Ishikawa (cell line): ENCODE data around the gene PVRIG.

Experiments
- CEBPB ChIP-seq: IDR thresholded peaks from 2 replicates; pipeline ENCODE4 v1.6.1; 2012
- CREB1 ChIP-seq: IDR thresholded peaks from 2 replicates; pipeline ENCODE4 v1.6.1; 2012; ENCODE audit warnings: low read depth
- EGR1 ChIP-seq: IDR thresholded peaks from 2 replicates; pipeline ENCODE4 v1.6.1; 2012
- EP300 ChIP-seq: IDR thresholded peaks from 2 replicates; pipeline ENCODE4 v1.6.1; 2012; ENCODE audit warnings: borderline replicate concordance
- FOXM1 ChIP-seq: IDR thresholded peaks from 2 replicates; pipeline ENCODE4 v1.6.1; 2012; ENCODE audit warnings: low read depth, borderline replicate concordance
- MAX ChIP-seq: IDR thresholded peaks from 2 replicates; pipeline ENCODE4 v1.6.1; 2012
- NFIC ChIP-seq: IDR thresholded peaks from 2 replicates; pipeline ENCODE4 v1.6.1; 2012
- RAD21 ChIP-seq: IDR thresholded peaks from 2 replicates; pipeline ENCODE4 v1.6.1; 2012; ENCODE audit warnings: low read depth
- TAF1 ChIP-seq: IDR thresholded peaks from 2 replicates; pipeline ENCODE4 v1.6.1; 2012; ENCODE audit warnings: low read depth, mild to moderate bottlenecking
- TCF12 ChIP-seq: IDR thresholded peaks from 2 replicates; pipeline ENCODE4 v1.6.1; 2012; ENCODE audit warnings: low read depth
- TEAD4 ChIP-seq: IDR thresholded peaks from 2 replicates; pipeline ENCODE4 v1.6.1; 2012
- USF1 ChIP-seq: IDR thresholded peaks from 2 replicates; pipeline ENCODE4 v1.6.1; 2012
- YY1 ChIP-seq: IDR thresholded peaks from 2 replicates; pipeline ENCODE4 v1.6.1; 2012; ENCODE audit warnings: low read depth
- ZBTB7A ChIP-seq: IDR thresholded peaks from 2 replicates; pipeline ENCODE4 v1.6.1; 2012; ENCODE audit warnings: low read depth
- TF ChIP-seq, protein P1 (sequence below): IDR thresholded peaks from 2 replicates; pipeline ENCODE4 v1.6.1; 2012; ENCODE audit warnings: low read depth, mild to moderate bottlenecking

Gene PVRIG

DNA sequence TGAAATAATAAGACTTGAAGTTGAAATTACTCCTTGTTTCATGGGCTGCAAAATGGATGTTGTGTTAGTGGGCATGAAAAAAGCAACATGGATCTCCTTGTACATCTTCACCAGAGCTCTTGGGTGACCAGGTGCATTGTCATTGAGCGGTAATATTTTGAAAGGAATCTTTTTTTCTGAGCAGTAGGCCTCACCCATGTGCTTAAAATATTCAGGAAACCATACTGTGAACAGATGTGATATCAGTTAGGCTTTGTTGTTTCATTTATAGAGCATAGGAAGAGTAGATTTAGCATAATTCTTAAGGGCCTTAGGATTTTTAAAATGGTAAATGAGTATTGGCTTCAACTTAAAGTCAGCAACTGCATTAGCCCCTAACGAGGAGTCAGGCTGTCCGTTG lies 26.8 kb upstream of the PVRIG start:
- TF ChIP-seq FOXM1 (no peak), TCF12 (no peak), EGR1 (no peak), YY1 (no peak), CREB1 (no peak), MAX (no peak), NFIC (no peak), USF1 (no peak), TEAD4 (no peak), EP300 (no peak), RAD21 (no peak), ZBTB7A (no peak), CEBPB (no peak), TAF1 (no peak)
- TF ChIP-seq, protein P1, sequence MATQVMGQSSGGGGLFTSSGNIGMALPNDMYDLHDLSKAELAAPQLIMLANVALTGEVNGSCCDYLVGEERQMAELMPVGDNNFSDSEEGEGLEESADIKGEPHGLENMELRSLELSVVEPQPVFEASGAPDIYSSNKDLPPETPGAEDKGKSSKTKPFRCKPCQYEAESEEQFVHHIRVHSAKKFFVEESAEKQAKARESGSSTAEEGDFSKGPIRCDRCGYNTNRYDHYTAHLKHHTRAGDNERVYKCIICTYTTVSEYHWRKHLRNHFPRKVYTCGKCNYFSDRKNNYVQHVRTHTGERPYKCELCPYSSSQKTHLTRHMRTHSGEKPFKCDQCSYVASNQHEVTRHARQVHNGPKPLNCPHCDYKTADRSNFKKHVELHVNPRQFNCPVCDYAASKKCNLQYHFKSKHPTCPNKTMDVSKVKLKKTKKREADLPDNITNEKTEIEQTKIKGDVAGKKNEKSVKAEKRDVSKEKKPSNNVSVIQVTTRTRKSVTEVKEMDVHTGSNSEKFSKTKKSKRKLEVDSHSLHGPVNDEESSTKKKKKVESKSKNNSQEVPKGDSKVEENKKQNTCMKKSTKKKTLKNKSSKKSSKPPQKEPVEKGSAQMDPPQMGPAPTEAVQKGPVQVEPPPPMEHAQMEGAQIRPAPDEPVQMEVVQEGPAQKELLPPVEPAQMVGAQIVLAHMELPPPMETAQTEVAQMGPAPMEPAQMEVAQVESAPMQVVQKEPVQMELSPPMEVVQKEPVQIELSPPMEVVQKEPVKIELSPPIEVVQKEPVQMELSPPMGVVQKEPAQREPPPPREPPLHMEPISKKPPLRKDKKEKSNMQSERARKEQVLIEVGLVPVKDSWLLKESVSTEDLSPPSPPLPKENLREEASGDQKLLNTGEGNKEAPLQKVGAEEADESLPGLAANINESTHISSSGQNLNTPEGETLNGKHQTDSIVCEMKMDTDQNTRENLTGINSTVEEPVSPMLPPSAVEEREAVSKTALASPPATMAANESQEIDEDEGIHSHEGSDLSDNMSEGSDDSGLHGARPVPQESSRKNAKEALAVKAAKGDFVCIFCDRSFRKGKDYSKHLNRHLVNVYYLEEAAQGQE: no peak

- TF ChIP-seq CREB1 (no peak), TCF12 (no peak), TAF1 (no peak), MAX (no peak), CEBPB (no peak), FOXM1 (no peak), TEAD4 (no peak), USF1 (no peak), RAD21 (no peak), EGR1 (no peak), YY1 (no peak), EP300 (no peak), NFIC (no peak), ZBTB7A (no peak)
- TF ChIP-seq, protein P1: no peak
Observed at GRCh38 chr7:100195222-100195621, 24.5 kb upstream of the PVRIG start.

DNA sequence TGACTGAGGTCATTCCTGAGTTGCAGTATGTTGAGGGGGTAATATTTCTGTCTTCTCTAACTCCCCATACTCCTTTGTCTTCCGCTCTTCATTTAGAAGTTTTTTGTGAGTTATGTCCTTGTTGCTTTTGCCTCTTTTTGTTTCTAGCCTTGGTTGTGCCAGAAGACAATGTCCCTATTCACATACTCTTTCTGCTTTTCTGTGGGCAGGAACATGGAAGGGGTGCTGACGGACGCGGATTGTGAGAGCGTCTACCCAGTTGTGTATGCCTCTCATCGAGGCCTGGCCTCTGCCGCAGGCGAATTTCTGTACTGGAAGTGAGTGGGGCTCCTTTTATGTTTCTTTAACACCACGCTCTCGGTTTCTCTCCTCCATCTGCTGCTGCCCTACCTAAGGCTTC lies 21.5 kb upstream of the PVRIG start:
- TF ChIP-seq ZBTB7A (no peak), USF1 (no peak), FOXM1 (no peak), EP300 (no peak), NFIC (no peak), YY1 (no peak), RAD21 (no peak), CREB1 (no peak), TAF1 (no peak), EGR1 (no peak), CEBPB (no peak), TEAD4 (no peak), MAX (no peak)
- TF ChIP-seq, protein P1: no peak

GRCh38 chr7:100200693-100201092 lies 19.1 kb upstream of the PVRIG start:
- no peak for TF ChIP-seq USF1
- TF ChIP-seq TCF12: no peak
- no peak for TF ChIP-seq FOXM1
- no peak for TF ChIP-seq EGR1
- TF ChIP-seq ZBTB7A: no peak
- no peak for TF ChIP-seq TAF1
- TF ChIP-seq MAX: no peak
- TF ChIP-seq EP300: no peak
- no peak for TF ChIP-seq RAD21
- TF ChIP-seq CREB1: no peak
- TF ChIP-seq CEBPB: no peak
- TF ChIP-seq, protein P1: no peak
